Keratinocyte (primary cell): ENCODE results near the gene ZFYVE28. TPM values are rescaled to one million over a fixed set of nuclear protein-coding genes. Genes with fewer than 3 reads are reported as not detected.

Source experiments
- DNase-seq: peaks from one replicate; pipeline ENCODE4 v3.0.0-alpha.2; 2011; ENCODE audit warnings: low read depth, missing footprints, low spot score
- FAIRE-seq: peaks from 2 replicates; lab custom pipeline; 2011; peaks lifted over from hg19 to GRCh38; lab: Jason Lieb, UNC
- H2AFZ ChIP-seq: 2 replicates; pipeline ENCODE4 v1.6.0; 2012; ENCODE audit warnings: low read length, control low read depth, inconsistent platforms; ENCODE audit not compliant: control insufficient read depth
- H3K27ac ChIP-seq: 2 replicates; pipeline ENCODE4 v1.5.1; 2011; ENCODE audit warnings: low read length; ENCODE audit not compliant: control insufficient read depth, insufficient read depth
- H3K27me3 ChIP-seq: 3 replicates; pipeline ENCODE4 v1.6.0; 2011; ENCODE audit warnings: low read length; ENCODE audit not compliant: control insufficient read depth, insufficient read depth; ENCODE audit errors: extremely low read depth
- H3K36me3 ChIP-seq, 2 experiments: 2 replicates in 1 of 2; 3 replicates in 1 of 2; pipeline ENCODE4 v1.5.1; 2011; ENCODE audit warnings: low read length in 2 of 2, mild to moderate bottlenecking in 1 of 2; ENCODE audit not compliant: control insufficient read depth in 2 of 2, insufficient read depth in 2 of 2; ENCODE audit errors: extremely low read depth in 1 of 2
- H3K4me1 ChIP-seq: 3 replicates; pipeline ENCODE4 v1.5.1; 2011; ENCODE audit warnings: low read length; ENCODE audit not compliant: control insufficient read depth, insufficient read depth; ENCODE audit errors: extremely low read depth
- H3K4me2 ChIP-seq: 3 replicates; pipeline ENCODE4 v1.6.0; 2011; ENCODE audit warnings: low read depth, low read length; ENCODE audit not compliant: control insufficient read depth, insufficient read depth; ENCODE audit errors: extremely low read depth
- H3K4me3 ChIP-seq, 3 experiments: fragments of 200-600 bp in 1 of 3; sonication (generic) in 1 of 3; 2 replicates in 2 of 3; 3 replicates in 1 of 3; pipeline ENCODE4 v1.5.1; 2011 to 2016; ENCODE audit warnings: low read length in 3 of 3, mild to moderate bottlenecking in 3 of 3, control low read depth in 2 of 3, inconsistent platforms in 1 of 3, low read depth in 1 of 3, mixed read lengths in 1 of 3, mixed run types in 1 of 3, moderate library complexity in 1 of 3; ENCODE audit not compliant: control insufficient read depth in 2 of 3, insufficient read depth in 2 of 3; ENCODE audit errors: extremely low read depth in 1 of 3
- H3K79me2 ChIP-seq: 2 replicates; pipeline ENCODE4 v1.6.0; 2012; ENCODE audit warnings: low read length; ENCODE audit not compliant: control insufficient read depth, insufficient read depth
- H3K9ac ChIP-seq: 3 replicates; pipeline ENCODE4 v1.6.0; 2011; ENCODE audit warnings: low read length; ENCODE audit not compliant: control insufficient read depth, insufficient read depth; ENCODE audit errors: extremely low read depth
- H3K9me1 ChIP-seq: 3 replicates; pipeline ENCODE4 v1.6.0; 2011; ENCODE audit warnings: low read length; ENCODE audit not compliant: control insufficient read depth, insufficient read depth; ENCODE audit errors: extremely low read depth
- H3K9me3 ChIP-seq: 2 replicates; pipeline ENCODE4 v1.5.1; 2012; ENCODE audit warnings: low read depth, low read length; ENCODE audit not compliant: control insufficient read depth
- H4K20me1 ChIP-seq: 3 replicates; pipeline ENCODE4 v1.6.0; 2011; ENCODE audit warnings: low read length; ENCODE audit not compliant: control insufficient read depth, insufficient read depth; ENCODE audit errors: extremely low read depth
- CTCF ChIP-seq, 3 experiments: IDR thresholded peaks in 1 of 3; conservative IDR thresholded peaks in 1 of 3; optimal IDR thresholded peaks in 1 of 3; 2 replicates in 2 of 3; 3 replicates in 1 of 3; pipeline versions ENCODE3 to v1.5.1; 2011; ENCODE audit warnings: low read length in 3 of 3, mild to moderate bottlenecking in 3 of 3, moderate library complexity in 2 of 3, control low read depth in 1 of 3, inconsistent platforms in 1 of 3; ENCODE audit not compliant: insufficient read depth in 2 of 3; ENCODE audit errors: extremely low read depth in 1 of 3
- EZH2 ChIP-seq: IDR thresholded peaks from one replicate; pipeline ENCODE4 v1.6.1; 2012; ENCODE audit warnings: inconsistent platforms, mild to moderate bottlenecking, low read length, moderate library complexity
- dilution Hi-C: fragments of 300-500 bp; cut with MboI; formaldehyde crosslinking; loops from one replicate; pipeline ENCODE4 v1.7.0; 2020; ENCODE audit warnings: low sequenced_read_pairs; ENCODE audit not compliant: extremely low pct_ligation_motif_present
- polyA plus RNA-seq, 5 experiments: library from polyadenylated mRNA; depleted of rRNA in 3 of 5; stranded (reverse) in 3 of 5; stranded (forward) in 1 of 5; unstranded in 1 of 5; fragments of >200 nt; gene quantifications; 1 replicate in 1 of 5; 2 replicates in 3 of 5; 3 replicates in 1 of 5; pipeline versions ENCODE4 v1.2.1 to v1.2.3, GENCODE V29; 2011 to 2012; ENCODE audit warnings: missing spikeins in 2 of 5, low read depth in 1 of 5, low replicate concordance in 1 of 5

The ZFYVE28 gene
- polyA plus RNA-seq, 1 donor (not counting 4 experiments of a cell fraction or from before 2014, with no cell fraction given): 0.33 TPM

- no peak for TF ChIP-seq CTCF (optimal IDR thresholded peaks at IDR 0.05 in 1 of 3, IDR thresholded peaks at IDR 0.05 in 1 of 3, conservative IDR thresholded peaks at IDR 0.05 in 1 of 3; ENCODE audit: extremely low read depth in 1 of 3, insufficient read depth in 2 of 3, low read length in 3 of 3)
- TF ChIP-seq EZH2: no peak
- H3K27me3 ChIP-seq: peaks cover 6% of the 10 kb centered on the region
- no peak overlapping the region for H3K9ac ChIP-seq
- H3K36me3 ChIP-seq: no peaks in the 10 kb centered on the region
- no peak for FAIRE-seq
- H3K9me1 ChIP-seq: no peaks in the 10 kb centered on the region
- dilution Hi-C loops: no loop called here
- H3K4me2 ChIP-seq: no peak overlapping the region
- H3K27ac ChIP-seq: no peak overlapping the region
- H3K9me3 ChIP-seq: peaks cover 2% of the 10 kb centered on the region
- H3K4me1 ChIP-seq: no peaks in the 10 kb centered on the region
- no peaks in the 10 kb centered on the region for H4K20me1 ChIP-seq
- H3K79me2 ChIP-seq: no peaks in the 10 kb centered on the region
- no peak overlapping the region for H2AFZ ChIP-seq
- no peak overlapping the region for H3K4me3 ChIP-seq
- no peak for DNase-seq
Observed at GRCh38 chr4:2373532-2373931, 44.9 kb downstream of the ZFYVE28 start.

GRCh38 chr4:2372488-2373030 lies 45.9 kb downstream of the ZFYVE28 start:
- no peak overlapping the region for H3K9ac ChIP-seq
- no peak for FAIRE-seq
- dilution Hi-C loops: no loop called here
- TF ChIP-seq CTCF (optimal IDR thresholded peaks at IDR 0.05 in 1 of 3, IDR thresholded peaks at IDR 0.05 in 1 of 3, conservative IDR thresholded peaks at IDR 0.05 in 1 of 3; ENCODE audit: extremely low read depth in 1 of 3, insufficient read depth in 2 of 3, low read length in 3 of 3) (no peak), EZH2 (no peak)
- no peak for DNase-seq
- H3K4me3 ChIP-seq: no peak overlapping the region
- peaks cover 5% of the 10 kb centered on the region for H3K27me3 ChIP-seq
- peaks cover 2% of the 10 kb centered on the region for H3K9me3 ChIP-seq
- H3K36me3 ChIP-seq: no peaks in the 10 kb centered on the region
- H3K4me1 ChIP-seq: no peaks in the 10 kb centered on the region
- no peaks in the 10 kb centered on the region for H3K9me1 ChIP-seq
- no peak overlapping the region for H2AFZ ChIP-seq
- H3K79me2 ChIP-seq: no peaks in the 10 kb centered on the region
- H3K27ac ChIP-seq: no peak overlapping the region
- H4K20me1 ChIP-seq: no peaks in the 10 kb centered on the region
- no peak overlapping the region for H3K4me2 ChIP-seq
